Skeletal muscle cell (primary cell): Measurements from ENCODE around the gene ANXA8L1.
"Not testable (repeated sequence)": the region's sequence is repeated elsewhere in the genome, so short reads cannot be mapped to it uniquely, and the experiment has no call there.

Experiments used
- DNase-seq: peaks from one replicate; pipeline ENCODE4 v3.0.0-alpha.2; 2010; ENCODE audit warnings: low read depth
- H3K4me3 ChIP-seq: 2 replicates; pipeline ENCODE4 v1.5.1; 2011; ENCODE audit warnings: low read depth, mild to moderate bottlenecking, control low read depth, low read length, moderate library complexity

The ANXA8L1 gene, protein sequence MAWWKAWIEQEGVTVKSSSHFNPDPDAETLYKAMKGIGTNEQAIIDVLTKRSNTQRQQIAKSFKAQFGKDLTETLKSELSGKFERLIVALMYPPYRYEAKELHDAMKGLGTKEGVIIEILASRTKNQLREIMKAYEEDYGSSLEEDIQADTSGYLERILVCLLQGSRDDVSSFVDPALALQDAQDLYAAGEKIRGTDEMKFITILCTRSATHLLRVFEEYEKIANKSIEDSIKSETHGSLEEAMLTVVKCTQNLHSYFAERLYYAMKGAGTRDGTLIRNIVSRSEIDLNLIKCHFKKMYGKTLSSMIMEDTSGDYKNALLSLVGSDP

DNA sequence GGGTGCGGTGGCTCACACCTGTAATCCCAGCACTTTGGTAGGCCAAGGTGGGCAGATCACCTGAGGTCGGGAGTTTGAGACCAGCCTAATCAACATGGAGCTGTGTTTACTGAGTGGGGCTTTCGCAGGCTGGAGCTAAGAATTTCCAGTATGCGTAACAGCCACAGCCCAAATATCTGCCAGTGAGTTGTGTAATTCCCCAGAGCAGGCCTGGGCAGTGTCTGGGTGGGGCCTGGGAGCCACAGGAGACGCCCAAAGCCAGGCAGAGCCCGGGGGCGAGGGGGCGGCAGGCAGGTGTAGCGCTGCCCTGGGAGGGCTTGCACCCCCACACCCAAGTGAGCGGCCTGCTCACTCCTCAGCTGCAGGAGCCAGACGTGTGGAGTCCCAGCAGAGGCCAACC lies at the start of gene ANXA8L1:
Gene ANXA8L1, plus strand, starts transcription at position 371 of the 400 bp plus-strand sequence. CDS start 76 bp downstream, outside the sequence.
- not testable (repeated sequence) for H3K4me3 ChIP-seq, DNase-seq

DNA sequence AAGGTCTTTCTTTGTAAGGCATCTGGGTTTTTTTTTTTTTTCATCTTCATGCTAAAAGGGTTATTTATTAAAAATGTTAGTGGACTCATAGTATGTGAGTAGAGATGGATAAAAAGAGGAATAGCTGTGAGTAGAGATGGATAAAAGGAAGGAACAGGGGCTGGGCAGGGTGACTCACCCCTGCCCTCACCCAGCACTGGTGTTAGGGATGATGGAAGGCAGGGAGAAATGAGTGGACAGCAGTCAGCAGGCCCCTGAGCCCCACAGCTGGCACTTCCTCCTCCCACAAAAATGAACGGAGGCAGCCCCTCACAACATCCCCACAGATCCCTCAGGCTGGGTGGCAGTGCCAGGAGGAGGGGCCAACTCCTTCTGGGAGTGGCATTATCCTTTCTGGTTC lies 49.5 kb upstream of the ANXA8L1 start:
- H3K4me3 ChIP-seq = no peak overlapping the region
- no peak for DNase-seq

DNA sequence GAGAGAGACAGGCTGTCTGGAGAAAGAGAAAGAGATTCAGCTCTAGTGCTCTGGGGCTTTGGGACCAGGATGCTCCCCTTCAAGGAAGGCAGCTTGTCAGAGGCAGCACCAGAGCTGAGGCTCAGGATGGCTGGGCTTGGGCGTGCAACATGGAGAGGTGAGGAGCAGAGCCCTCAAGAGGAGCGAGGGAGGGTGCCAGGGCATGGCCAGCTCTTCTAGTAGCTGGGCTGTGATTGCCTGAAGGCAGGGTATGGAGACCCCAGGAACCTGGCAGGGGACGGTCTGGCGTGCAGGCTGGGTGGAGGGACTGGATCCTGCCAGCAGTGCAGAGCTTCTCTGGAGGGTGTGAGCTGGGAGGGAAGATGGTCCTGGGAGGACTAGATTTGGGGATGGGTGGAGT lies 48.6 kb upstream of the ANXA8L1 start:
- no peak overlapping the region for H3K4me3 ChIP-seq
- DNase-seq = no peak

DNA sequence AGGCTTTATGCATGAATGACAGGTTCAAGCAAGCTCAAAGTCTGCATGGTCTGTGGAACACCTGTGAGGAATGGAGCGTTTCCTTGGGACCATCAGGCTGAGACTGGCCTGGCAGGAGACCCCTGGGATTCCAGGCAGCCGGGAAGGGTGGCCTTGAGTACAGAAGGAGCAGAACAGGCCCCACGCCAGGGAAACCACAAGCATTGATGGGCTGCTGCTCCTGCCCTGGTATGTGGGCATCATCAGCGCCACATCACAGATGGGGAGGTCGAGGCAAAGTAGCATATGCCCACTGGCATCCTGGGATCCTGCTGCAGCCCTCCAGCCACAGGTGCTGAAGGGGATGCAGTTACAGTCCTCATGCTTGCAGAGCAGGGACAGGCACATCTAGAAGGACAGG lies 47.9 kb upstream of the ANXA8L1 start:
- no peak for DNase-seq
- H3K4me3 ChIP-seq = no peak overlapping the region

DNA sequence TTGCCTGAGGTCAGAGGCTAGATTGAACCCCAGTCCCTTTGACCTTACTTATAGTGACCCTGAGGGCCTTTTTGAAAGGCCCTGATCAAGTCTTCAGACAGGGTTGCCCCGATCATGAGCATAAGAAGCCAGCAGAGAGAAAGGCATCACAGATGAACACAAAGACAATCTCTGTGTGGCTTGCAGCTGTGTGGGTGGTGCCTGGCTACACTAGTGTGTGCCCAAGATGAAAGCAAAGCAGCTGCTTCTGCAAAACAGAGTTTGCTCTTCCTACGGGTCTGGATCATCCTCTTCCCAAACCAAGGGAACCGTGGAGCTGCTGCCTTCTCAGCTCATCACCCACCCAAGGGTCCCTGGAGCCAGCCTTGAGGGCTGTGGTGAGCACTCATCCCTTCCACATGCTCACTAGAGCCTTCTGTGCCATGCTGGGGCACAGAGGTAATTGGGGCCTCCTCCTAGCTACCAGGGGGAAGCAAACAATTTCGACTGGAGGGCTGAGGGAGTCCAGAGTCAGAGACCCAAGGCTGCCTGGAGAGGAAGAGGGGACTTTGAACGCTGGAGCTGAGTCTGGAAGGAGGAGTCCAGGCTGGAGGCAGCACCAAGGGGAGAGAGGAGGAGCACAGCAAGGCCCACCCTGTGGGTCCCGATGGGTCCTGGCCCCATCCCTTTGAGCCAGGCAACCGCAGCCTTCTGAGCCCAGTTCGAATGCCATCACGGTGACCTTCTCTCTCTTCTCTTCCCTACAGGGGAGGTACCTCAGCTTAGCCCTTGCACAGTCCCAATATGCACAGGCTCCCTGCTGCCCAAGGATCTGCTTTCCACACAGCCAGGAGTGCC lies 46.5 kb upstream of the ANXA8L1 start:
- no peak for DNase-seq
- H3K4me3 ChIP-seq = no peak overlapping the region

DNA sequence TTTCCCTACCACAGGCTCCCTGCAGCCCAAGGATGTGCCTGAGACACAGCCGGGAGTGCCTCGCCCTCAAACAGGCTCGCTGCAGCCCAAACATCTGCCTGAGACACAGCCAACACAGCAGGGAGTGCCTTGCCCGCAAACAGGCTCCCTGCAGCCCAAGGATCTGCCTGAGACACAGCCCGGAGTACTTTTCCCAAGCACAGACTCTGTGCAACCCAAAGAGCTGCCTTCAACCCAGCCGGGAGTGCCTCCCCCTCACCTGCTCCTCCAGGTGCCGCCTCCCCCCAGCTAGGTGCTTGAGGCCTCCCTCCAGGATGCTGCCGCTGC lies 45.9 kb upstream of the ANXA8L1 start:
- no peak overlapping the region for H3K4me3 ChIP-seq
- DNase-seq = no peak

DNA sequence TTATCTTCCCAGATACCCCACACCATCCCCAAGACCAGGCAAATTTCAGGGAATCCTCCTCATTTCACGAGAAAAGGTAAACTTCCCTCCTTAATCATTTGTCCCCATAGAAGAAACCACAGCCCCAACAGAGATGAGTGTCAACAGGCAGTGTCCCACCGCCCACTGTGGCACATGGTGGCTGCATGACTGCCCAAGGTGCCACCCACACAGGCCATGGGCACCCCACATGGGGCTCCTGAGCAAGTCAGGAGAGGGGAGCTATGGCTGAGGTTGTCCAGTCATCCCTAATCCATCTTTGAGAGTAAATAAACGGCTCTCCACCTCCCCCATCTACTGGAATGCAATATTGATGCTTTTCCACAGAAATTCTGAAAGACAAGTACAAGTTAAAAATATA lies 44.7 kb upstream of the ANXA8L1 start:
- DNase-seq = no peak
- H3K4me3 ChIP-seq = no peak overlapping the region

DNA sequence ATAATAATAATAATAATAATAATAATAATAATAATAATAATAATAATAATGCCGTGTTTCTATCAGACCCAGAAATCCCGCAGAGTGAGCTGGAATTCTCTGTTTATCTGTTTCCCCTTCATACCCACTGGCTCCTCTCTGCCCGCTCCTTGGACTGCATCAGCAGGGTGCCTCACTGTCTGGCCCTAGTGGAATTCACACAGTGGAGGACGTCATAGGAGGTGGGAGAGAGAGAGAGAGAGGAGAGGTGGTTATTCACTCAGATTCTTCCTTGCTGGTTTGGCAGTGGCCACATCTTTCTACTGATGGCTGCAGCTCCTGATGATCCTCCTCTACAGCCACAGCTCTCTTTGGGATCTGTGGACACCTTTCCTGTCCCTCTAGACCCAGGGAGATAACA lies 10.1 kb upstream of the ANXA8L1 start:
- not testable (repeated sequence) for H3K4me3 ChIP-seq, DNase-seq

DNA sequence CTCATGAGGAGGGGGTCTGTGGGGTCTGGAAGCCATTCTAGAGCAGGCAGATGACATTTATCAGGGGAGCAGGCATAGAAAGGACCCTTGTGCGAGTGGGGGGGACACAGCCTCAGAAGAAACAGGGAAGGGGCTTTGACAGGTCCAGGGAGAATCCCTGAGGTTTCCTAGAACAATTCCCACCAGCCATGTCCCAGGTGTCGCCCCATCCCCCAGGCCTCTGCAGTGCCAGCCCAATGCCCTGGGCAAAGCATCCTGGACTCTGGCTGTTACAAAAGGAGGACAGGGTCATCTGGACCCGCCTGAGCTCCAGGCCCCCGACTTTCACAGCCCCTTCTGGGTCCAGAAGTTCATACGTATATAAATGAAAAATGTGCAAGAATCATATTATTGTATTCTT lies 8.4 kb upstream of the ANXA8L1 start:
- DNase-seq, H3K4me3 ChIP-seq: not testable (repeated sequence)

DNA sequence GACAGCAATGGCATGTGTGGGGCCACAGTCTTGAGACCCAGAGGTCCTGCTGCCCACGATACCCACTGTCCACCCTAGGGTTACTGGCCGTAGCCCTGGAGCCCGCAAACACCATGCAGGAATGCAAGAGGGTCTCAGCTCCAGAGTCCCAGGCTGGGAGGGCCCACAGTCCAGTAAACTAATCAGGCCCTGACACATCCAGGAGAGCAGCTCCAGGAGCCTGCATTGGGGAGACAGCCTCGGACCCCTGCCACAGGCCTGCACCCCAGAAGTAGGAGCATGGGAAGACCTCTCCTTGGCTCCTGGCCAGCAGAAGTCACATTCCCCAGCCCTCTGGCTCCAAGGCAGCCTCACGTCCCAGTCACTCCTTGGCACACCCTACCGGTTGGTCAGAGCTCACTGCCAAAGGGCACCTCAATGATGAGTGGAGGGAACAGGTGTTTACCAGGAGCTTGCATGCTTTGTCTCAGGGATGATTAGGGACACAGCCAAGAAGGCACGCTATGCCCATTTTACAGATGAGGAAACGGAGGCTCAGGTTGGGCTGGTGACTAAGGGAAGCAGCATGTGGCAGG lies 7.8 kb upstream of the ANXA8L1 start:
- not testable (repeated sequence) for DNase-seq, H3K4me3 ChIP-seq

DNA sequence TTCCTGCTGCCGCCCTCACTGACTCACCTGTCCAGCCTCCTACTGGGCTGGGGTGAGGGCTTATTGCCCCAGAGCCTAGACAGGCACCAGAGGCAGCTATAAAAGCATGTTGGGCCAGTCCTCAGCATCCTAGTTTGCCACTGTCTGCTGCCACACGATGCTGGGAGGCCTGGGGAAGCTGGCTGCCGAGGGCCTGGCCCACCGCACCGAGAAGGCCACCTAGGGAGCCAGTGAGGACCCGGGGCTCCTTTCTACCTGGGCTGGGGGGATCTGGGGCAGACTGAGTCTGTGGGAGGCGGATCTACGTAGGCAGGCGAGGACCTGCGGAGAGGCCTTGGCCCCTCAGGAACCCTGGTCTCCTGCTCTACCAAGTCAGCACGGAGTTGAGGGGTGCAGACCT lies 6.6 kb upstream of the ANXA8L1 start:
- not testable (repeated sequence) for H3K4me3 ChIP-seq, DNase-seq

DNA sequence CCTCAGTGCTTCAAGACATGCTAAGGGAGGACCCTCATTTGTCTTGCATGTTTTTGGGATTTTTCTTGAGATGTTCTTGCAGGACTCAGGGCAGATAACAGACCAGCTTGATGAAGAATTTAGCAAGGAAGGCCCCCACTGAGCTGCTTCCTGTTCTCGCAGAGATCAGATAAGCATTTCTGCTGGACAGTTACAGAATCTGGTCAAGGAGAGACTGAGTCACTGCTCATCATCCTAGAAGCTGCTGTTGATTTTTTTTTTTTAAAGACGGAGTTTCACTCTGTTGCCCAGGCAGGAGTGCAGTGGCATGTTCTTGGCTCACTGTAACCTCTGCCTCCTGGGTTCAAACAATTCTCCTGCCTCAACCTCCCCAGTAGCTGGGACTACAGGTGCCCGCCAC lies 1.2 kb upstream of the ANXA8L1 start:
- not testable (repeated sequence) for H3K4me3 ChIP-seq, DNase-seq

DNA sequence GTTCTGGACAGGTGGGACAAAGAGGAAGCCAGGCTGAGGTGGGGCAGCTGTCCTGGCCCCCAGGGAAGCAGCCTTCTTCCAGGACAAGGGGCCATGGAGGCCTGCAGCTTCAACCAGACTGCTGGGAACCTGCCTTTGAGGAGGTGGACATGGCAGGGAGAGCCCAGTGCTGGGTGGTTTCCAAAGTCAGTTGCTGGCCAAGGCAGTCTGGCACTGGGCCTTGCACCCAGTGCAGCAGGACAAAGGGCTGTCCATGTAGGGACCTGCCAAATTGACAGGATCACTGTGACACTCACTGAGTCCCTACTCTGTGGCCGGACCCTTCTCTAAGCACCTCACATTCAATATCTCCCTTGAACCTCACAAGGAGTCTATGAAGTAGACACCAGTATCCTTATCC lies 1.4 kb downstream of the ANXA8L1 start:
- not testable (repeated sequence) for H3K4me3 ChIP-seq, DNase-seq

DNA sequence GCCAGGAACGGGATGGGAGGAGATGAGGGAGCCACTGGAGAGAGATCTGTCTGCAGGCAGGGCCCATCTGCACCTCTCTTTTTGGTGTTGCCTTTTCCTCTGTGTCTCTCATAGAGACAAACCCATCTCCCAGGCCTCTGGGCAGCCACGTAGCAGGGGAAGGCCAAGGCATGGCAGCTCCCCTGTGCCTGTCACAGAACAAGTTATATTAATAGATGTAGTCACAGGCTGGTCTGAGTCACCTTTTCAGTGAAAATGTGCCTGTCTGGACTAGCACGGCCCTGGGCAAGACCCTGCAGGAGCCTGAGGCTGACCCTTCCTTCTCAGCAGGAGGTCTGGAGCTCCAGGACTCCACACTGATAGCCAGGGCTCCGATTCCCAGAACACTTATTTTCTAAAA lies 2.1 kb downstream of the ANXA8L1 start:
- DNase-seq, H3K4me3 ChIP-seq: not testable (repeated sequence)

DNA sequence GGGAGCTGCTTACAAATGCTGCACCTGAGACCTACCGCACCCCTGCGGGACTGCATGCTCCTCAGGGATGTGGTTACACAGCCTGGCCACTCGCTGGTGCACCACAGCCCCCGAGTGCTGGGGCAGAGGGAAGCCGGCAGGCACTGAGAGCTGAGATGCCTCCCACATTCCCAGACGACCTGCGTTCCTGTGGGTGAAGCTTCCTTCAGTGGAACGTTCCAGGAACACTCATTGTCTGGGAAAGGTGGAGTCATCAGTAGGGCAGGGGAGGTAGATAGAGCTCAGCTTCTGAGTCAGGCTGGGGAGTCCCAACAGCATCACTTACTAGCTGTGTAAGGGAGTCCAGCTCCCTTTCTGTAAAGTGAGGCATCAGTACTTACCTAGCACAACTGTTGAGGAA lies 2.5 kb downstream of the ANXA8L1 start:
- not testable (repeated sequence) for DNase-seq, H3K4me3 ChIP-seq

DNA sequence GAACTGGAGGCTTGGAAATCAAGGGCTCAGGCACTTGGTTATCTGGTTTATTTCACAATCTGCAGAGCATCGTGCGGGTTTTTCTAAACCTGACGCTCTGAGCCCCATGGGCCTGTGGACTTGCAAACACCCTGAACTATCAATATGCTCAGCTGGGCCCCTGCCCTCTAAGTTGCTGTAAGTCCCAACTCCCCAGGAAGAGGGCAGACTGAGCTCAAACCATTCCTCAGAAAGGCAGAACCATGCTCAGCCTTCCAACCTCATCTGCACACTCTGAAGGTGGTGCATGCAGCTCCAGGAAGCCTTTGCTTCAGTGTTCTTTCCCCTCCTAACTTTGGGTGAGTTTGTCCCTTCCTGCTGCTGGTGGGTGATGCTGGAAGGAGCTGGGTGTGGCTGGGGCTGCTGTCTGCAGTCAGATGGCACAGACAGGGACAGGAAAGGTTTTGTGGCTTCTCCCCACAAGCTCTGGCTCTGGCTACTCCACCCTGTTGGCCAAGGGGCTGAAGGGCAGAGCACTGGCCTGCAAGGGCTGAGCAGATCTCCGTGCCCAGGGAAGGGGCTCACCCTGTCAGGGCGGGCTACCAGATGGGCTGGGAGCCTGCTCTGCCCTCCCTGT lies 3.8 kb downstream of the ANXA8L1 start:
- H3K4me3 ChIP-seq, DNase-seq: not testable (repeated sequence)

DNA sequence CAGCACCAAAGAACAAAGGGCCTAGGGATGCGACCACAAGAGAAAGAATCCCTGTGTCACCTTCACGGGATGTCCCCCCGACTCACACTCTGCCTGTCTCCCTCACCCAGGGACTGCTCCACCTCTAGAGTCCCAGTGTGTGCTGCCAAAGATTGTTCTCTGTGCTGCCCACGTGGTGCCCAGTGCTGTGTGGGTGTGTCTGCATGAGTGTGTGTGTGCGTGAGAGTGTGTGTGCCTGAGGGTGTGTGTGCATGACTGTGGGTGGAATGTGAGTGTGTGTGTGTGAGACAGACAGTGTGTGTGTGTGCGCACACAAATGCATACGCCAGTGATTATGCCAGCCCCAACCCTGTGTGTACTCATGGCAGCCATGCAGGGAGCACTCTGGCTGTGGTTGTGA lies 10.3 kb downstream of the ANXA8L1 start:
- DNase-seq, H3K4me3 ChIP-seq: not testable (repeated sequence)

DNA sequence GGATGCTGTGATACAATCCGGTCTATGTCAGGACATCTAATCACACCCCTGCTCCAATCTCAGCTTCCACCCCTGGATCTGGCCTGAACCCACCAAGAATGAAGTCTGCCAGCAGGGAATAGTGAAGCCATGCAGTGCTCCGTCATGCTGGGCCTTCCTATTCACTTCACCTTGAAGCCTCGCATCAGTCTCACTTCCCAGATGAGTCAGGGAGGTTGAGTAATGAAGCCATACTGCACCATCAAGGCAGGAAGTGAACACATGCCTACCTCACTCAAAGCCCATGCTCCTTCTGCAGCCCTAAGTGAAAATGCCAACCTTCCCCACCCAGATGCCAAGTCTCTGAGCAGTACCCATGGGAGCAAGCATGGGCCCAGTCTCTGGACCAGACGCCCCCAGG lies 11.1 kb downstream of the ANXA8L1 start:
- not testable (repeated sequence) for DNase-seq, H3K4me3 ChIP-seq

DNA sequence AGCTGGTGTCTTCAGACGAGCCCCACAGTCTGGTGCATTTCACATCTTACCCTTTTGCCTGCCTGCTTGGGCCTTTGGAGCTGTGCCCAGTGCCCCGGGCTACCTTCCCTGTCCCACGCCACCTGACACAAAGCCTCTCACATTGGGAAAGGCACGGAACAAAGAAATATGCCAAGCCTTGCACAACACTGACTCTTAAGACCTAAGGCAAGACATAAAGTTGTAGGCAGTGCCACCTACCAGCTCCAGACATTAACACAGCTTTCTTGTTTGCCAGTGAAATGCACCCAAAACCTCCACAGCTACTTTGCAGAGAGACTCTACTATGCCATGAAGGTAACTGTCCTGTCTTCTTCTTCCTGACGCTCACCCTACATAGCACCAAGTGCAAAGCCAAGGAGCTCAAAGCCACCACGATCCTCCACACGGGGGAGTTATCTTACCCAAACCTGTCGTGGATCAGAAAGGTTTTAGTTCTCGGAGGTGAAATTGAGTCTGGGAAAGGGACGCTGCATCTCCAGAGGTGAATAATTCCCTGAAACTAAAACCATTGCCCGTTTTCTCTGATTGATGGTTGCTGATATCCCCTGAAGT lies 11.8 kb downstream of the ANXA8L1 start:
- H3K4me3 ChIP-seq, DNase-seq: not testable (repeated sequence)

DNA sequence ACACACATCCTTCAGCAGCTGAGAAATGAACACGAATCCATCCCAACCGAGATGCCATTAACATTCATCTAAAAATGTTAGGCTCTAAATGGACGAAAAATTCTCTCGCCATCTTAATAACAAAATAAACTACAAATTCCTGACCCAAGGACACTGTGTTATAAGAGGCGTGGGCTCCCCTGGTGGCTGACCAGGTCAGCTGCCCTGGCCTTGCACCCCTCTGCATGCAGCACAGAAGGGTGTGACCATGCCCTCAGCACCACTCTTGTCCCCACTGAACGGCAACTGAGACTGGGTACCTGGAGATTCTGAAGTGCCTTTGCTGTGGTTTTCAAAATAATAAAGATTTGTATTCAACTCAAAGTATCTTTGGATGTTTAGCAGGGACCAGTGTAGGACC lies 15.8 kb downstream of the ANXA8L1 start:
- DNase-seq = not testable (repeated sequence)

More for the DNA sequence above, 15.8 kb downstream of the ANXA8L1 start:
- not testable (repeated sequence) for H3K4me3 ChIP-seq
